NCI-H1105 (cell line): ENCODE results near the gene CDK5RAP2.

ENCODE experiments used
- DNase-seq: peaks from one replicate; lab custom pipeline; 2025; lab: John Stamatoyannopoulos, UW

The CDK5RAP2 gene

GRCh38 chr9:120383611-120383998 lies 196.4 kb downstream of the CDK5RAP2 start:
- DNase-seq = peak; percentile 34

DNA sequence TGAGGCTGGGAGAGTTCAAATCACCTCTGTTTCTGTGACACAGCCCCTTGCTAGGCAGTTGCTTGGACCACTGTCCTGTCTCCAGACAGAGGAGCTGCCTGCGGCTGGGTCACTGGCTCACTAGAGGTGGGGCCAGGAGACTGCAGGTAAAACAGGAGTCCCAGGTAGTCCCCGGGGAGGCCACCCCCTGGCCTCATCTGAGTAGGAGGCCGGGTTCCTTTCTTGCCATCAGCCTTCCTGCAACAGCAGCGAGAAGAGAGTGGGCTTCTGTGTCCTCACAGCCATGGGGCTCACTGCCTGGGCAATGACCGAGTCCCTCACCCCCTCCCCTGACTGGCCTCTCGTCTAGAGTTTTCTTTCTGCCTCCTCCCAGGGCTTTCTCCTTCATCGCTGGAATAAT lies 197.5 kb downstream of the CDK5RAP2 start:
- no peak for DNase-seq

DNA sequence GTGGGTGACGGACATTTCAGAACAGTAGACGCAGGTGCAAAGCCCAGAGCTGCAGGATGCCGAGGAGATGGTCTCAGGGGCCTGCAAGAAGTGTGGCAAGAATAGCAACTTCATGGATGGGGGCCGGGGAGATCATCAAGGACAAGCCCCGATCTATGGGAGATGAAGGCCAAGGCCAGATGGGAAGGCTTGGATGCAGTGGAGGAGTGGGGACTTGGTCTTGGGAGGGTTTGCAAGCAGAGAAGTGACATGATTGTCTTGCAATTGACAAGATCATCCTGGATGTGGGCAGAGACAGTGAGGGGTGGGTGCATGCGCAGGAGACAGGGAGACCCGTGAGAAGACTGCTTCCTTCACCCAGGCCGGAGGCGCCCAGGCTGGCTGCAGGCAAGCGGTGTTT lies 198.1 kb downstream of the CDK5RAP2 start:
- no peak for DNase-seq

GRCh38 chr9:120379611-120380010 lies 200.4 kb downstream of the CDK5RAP2 start:
- DNase-seq = no peak

DNA sequence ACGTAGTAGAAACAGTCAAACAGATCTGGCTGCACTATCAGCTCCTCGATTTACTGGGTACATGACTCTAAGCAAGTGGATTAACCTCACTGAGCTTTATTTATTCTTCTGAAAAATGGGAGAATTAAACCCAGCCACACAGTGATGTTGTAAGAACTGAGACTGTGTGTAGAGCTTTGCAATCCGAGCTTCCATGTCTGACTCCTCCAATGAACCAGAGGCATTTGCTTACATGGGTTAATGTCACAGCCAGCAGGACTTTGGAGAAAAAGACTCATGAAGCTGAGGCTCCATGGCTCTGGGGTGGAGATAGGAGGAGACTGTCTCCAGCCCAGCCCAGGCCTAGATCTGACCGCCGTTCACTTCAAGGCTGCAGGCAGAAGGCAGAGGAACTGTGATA lies 201.3 kb downstream of the CDK5RAP2 start:
- no peak for DNase-seq

GRCh38 chr9:120377268-120378159 lies 202.5 kb downstream of the CDK5RAP2 start:
- no peak for DNase-seq

- no peak for DNase-seq
These were observed 203.9 kb downstream of the CDK5RAP2 start for GRCh38 chr9:120376101-120376500.

DNA sequence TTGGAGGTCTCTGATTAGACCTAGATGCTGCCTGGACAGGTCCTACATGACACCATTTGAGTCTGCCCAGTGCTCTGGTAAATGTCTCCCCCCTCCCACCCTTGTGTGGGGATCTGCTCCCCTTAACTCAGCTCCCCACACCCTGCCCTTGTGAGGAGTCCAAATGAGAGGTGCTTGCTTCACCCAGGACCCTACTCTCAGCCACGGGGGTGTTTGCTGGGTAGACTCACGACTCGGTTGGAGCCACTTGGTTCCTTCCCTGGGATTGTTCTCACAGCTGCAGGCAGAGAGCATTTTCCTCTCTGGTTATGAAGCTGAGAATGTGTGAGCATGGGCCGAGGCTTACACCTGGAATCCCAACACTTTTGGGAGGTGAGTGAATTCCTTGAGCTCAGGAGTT lies 204.7 kb downstream of the CDK5RAP2 start:
- DNase-seq = no peak

DNA sequence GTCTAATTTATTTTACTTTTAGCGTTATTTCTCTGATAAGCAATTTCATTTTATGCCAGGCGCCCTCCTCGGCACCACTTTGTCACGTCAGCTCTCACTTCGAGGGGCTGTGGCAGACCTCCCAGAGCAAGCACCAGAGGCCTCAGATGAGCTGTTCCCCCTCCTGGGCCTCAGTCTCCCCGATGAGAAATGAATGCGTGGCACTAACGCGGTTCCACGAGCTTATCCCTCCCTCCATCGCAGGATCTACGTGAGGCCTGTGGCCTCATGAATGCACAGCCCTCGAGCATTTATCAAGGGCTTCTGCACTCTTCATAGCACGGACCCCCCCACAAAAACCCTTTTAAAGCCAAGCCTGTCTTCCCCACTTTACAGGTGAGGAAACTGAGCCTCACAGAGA lies 205.2 kb downstream of the CDK5RAP2 start:
- DNase-seq = no peak

GRCh38 chr9:120374239-120374638 lies 205.7 kb downstream of the CDK5RAP2 start:
- DNase-seq = no peak

DNA sequence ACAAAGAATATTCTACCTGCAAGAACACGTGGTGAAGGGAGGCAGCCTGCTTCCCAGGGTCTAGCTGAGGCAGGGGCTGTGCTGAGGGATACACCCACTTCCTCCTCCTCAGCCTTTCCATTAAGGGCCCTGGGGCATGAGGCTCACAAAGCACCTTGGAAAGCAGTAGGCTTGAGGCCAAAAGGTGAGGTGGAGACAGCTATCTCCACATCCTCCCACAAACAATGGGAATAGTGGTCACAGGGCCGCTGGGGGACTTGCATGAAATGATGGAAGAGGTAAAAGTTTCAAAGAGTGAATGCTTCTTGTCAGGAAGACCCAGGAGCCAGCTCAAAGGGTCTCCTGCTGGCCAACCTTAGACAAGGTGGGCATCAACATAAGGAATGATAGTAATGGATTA lies 207.9 kb downstream of the CDK5RAP2 start:
- DNase-seq = no peak

DNA sequence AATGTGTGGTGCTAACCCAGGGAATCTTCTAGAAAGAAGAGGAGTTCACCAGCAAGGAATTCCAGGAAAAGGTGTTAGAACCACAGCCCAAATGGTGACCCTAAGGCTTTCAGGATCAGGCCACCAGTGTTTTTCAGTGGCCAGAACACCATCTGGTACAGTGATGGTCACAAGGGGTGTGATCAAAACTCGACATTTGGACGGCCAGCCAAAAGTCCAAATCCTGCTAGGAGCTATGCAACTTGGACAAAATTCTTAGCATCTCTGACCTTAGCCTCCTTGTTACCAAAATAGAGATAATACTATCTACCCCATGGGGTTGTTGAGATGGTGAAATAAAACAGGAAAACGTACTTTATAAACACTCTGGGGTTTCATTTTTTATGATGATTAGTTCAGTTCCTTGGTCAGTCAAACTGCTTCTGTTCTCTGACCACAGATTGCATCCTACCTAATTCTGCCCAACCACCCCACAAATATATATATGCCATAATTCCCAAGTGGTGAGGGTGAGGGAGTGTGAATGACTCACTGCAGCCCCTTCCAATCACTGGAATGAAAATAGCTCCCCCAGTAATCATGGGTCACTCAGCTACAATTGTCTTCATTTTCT lies 210.3 kb downstream of the CDK5RAP2 start:
- no peak for DNase-seq

- DNase-seq = no peak
These were observed 211.2 kb downstream of the CDK5RAP2 start for GRCh38 chr9:120368799-120369198.

DNA sequence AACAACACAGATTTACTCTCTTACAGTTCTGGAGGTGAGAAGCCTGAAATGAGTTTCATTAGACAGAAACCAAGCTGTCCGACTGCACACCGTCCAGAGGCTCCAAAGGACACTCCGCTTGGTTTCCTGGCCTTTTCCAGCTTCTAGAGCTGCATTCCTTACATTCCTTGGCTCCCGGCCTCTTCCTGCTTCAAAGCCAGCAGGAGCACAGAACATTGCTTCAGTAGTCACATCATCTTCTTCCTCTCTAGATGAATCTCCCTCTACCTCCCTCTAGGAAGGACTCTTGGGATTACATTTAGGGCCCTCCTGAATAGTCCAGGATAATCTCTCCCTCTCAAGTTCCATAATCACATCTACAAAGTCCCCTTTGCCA lies 213.3 kb downstream of the CDK5RAP2 start:
- DNase-seq = no peak

DNA sequence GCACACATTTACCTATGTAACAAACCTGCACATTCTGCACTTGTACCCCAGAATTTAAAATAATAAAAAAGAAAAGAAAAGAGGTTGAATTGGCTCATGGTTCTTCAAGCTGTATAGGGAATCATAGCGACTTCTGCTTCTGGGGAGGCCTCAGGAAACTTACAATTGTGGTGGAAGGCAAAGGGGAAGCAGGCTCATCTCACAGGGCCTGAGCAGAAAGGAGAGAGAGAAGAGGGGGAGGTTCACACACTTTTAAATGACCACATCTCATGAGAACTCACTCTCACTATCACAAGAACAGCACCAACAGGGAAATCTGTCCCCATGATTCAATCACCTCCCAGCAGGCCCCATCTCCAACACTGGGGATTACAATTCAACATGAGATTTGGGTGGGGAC lies 214.6 kb downstream of the CDK5RAP2 start:
- DNase-seq = no peak

GRCh38 chr9:120363697-120364096 lies 216.3 kb downstream of the CDK5RAP2 start:
- DNase-seq = no peak

DNA sequence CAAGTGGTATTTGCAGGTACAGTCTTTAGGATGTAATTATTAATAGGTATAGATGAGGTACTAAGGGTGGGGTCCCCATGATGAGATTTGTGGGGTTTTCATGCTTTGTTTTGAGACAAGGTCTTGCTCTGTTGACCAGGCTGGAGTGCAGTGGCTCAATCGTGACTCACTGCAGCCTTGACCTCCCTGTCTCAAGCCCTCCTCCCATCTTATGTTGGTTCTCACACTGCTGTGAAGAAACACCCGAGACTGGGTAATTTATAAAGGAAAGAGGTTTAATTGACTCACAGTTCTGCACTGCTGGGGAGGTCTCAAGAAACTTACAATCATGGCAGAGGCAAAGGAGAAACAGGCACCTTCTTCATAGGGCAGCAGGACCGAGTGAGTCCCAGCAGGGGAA lies 217.5 kb downstream of the CDK5RAP2 start:
- DNase-seq = no peak

GRCh38 chr9:120361551-120361950 lies 218.4 kb downstream of the CDK5RAP2 start:
- no peak for DNase-seq

DNA sequence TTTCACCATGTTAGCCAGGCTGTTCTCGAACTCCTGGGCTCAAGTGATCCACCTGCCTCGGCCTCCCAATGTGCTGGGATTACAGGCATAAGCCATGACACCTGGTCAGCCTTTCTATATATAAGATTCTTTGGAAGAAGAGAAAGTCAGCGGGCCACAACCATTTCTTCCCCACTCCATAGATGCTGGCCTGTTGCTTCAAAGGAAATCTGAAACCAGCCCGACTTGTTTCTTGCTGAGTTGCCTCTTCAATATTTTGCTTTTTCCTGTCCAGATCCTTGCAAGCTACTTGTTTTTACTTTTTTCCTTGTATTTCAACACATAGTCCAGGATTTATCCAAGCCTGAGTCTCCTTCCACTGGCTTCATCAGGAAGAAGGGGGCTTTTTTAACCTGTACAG lies 219.5 kb downstream of the CDK5RAP2 start:
- DNase-seq = no peak

DNA sequence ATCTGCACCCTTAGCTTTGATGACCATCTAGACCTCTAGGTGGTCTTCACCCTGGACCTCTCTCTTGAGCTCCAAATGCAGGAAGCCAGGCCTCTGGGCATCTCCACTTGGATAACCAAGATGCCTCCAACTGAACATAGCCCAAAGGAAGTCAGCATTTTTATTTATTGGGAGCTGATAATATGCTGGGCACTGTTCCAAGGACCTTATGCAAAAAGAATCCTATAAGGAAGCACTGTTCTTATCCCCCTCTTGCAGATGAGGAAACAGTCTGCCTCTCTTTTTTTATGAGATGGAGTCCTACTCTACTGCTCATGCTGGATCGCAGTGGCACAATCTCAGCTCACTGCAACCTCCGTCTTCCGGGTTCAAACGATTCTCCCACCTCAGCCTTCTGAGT lies 219.9 kb downstream of the CDK5RAP2 start:
- DNase-seq = no peak

DNA sequence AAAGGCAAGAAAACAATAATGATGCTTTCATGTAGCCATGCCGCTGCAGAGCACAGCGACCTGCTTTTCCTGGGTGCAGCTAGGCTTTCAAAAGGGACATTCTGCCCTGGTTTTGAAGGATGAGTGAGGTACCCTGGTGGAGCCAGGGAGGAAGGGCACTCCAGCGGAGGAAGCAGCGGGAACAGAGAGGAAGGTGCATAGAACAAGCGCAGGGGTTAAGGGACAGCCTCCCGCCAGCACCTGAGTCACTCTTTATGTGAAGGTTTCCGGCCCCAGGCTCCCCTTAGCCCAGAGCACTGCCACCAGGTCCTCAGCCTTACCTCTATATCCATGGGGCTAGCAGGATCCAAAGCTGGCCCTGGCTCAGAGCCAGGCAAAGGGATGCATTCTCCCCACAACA lies 221.1 kb downstream of the CDK5RAP2 start:
- no peak for DNase-seq

GRCh38 chr9:120353506-120353905 lies 226.5 kb downstream of the CDK5RAP2 start:
- no peak for DNase-seq

- DNase-seq = no peak
These were observed 228.9 kb downstream of the CDK5RAP2 start for GRCh38 chr9:120351106-120351505.

- DNase-seq = no peak
These were observed 229.4 kb downstream of the CDK5RAP2 start for GRCh38 chr9:120350596-120350995.
